GM12878 (cell line): ENCODE measurements around the gene KHK.

Experiments
- TF ChIP-seq, protein P1 (sequence below): fragments of 450-650 bp; IDR thresholded peaks from 2 replicates; pipeline ENCODE4 v1.6.1; 2016; ENCODE audit warnings: mild to moderate bottlenecking, moderate library complexity, borderline replicate concordance
- TF ChIP-seq, protein P2 (sequence below), 3 experiments: IDR thresholded peaks in 2 of 3; conservative IDR thresholded peaks in 1 of 3; 2 replicates each; pipeline ENCODE4 v1.5.1; 2011; ENCODE audit warnings: low read depth in 3 of 3, low read length in 3 of 3, mild to moderate bottlenecking in 3 of 3, control low read depth in 2 of 3, moderate library complexity in 2 of 3, inconsistent platforms in 1 of 3, mixed read lengths in 1 of 3; ENCODE audit not compliant: control insufficient read depth in 2 of 3, insufficient read depth in 1 of 3; ENCODE audit errors: extremely low read depth in 1 of 3

DNA sequence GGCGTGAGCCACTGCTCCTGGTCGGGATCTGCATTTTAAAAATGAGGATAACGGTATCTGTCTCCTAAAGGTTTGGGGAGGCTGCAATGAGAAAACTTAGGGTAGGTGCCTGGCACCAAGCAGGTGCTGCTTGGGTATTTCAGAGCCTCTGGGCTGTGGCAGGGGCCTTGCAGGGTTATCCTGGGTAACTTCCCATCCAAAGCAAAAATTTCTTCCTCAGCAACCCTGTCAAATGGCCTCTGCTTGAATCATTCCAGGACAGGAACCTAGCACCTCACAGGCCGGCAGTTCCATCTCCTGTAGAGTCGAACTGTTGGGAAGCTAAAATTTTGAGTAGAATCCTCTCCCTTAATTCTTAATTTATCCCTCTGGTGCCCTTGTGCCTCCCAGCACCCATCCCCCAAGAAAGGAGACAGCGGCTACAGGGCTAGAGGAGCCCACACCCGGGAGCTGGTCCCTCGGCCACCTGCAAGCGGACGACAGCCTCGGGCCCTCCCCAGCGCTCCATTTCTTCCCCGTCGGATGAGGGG, 31.5 kb downstream of the KHK start:
- TF ChIP-seq, protein P1, sequence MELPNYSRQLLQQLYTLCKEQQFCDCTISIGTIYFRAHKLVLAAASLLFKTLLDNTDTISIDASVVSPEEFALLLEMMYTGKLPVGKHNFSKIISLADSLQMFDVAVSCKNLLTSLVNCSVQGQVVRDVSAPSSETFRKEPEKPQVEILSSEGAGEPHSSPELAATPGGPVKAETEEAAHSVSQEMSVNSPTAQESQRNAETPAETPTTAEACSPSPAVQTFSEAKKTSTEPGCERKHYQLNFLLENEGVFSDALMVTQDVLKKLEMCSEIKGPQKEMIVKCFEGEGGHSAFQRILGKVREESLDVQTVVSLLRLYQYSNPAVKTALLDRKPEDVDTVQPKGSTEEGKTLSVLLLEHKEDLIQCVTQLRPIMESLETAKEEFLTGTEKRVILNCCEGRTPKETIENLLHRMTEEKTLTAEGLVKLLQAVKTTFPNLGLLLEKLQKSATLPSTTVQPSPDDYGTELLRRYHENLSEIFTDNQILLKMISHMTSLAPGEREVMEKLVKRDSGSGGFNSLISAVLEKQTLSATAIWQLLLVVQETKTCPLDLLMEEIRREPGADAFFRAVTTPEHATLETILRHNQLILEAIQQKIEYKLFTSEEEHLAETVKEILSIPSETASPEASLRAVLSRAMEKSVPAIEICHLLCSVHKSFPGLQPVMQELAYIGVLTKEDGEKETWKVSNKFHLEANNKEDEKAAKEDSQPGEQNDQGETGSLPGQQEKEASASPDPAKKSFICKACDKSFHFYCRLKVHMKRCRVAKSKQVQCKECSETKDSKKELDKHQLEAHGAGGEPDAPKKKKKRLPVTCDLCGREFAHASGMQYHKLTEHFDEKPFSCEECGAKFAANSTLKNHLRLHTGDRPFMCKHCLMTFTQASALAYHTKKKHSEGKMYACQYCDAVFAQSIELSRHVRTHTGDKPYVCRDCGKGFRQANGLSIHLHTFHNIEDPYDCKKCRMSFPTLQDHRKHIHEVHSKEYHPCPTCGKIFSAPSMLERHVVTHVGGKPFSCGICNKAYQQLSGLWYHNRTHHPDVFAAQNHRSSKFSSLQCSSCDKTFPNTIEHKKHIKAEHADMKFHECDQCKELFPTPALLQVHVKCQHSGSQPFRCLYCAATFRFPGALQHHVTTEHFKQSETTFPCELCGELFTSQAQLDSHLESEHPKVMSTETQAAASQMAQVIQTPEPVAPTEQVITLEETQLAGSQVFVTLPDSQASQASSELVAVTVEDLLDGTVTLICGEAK, result no peak
- TF ChIP-seq, protein P2, sequence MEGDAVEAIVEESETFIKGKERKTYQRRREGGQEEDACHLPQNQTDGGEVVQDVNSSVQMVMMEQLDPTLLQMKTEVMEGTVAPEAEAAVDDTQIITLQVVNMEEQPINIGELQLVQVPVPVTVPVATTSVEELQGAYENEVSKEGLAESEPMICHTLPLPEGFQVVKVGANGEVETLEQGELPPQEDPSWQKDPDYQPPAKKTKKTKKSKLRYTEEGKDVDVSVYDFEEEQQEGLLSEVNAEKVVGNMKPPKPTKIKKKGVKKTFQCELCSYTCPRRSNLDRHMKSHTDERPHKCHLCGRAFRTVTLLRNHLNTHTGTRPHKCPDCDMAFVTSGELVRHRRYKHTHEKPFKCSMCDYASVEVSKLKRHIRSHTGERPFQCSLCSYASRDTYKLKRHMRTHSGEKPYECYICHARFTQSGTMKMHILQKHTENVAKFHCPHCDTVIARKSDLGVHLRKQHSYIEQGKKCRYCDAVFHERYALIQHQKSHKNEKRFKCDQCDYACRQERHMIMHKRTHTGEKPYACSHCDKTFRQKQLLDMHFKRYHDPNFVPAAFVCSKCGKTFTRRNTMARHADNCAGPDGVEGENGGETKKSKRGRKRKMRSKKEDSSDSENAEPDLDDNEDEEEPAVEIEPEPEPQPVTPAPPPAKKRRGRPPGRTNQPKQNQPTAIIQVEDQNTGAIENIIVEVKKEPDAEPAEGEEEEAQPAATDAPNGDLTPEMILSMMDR (IDR thresholded peaks at IDR 0.05 in 2 of 3, conservative IDR thresholded peaks at IDR 0.05 in 1 of 3; ENCODE audit: control insufficient read depth in 2 of 3, extremely low read depth in 1 of 3, insufficient read depth in 1 of 3, low read depth in 3 of 3, low read length in 3 of 3), result no peak
